NCI-H748 treated with DMSO at 0.1 percent for 48 hours (cell line): ENCODE results near the gene MAB21L2.

ENCODE experiments used
- DNase-seq: peaks from one replicate; lab custom pipeline; 2025; lab: John Stamatoyannopoulos, UW

The MAB21L2 gene

GRCh38 chr4:150577796-150578195 is 4.2 kb upstream of the MAB21L2 start:
- DNase-seq = no peak

- DNase-seq = no peak
Measured at GRCh38 chr4:150578745-150579501, 3.0 kb upstream of the MAB21L2 start.

GRCh38 chr4:150579551-150580234 is 2.3 kb upstream of the MAB21L2 start:
- DNase-seq = no peak

- DNase-seq = no peak
Measured at GRCh38 chr4:150580306-150580705, 1.6 kb upstream of the MAB21L2 start.

GRCh38 chr4:150581056-150581605 is 820 bp upstream of the MAB21L2 start:
- DNase-seq = no peak

- DNase-seq = no peak
Measured at GRCh38 chr4:150581641-150582051, 305 bp upstream of the MAB21L2 start.

- no peak for DNase-seq
Measured at GRCh38 chr4:150582873-150583286, 929 bp downstream of the MAB21L2 start.

- DNase-seq = no peak
Measured at GRCh38 chr4:150583287-150584110, 1.5 kb downstream of the MAB21L2 start.

- DNase-seq = no peak
Measured at GRCh38 chr4:150584111-150584915, 2.4 kb downstream of the MAB21L2 start.

- DNase-seq = no peak
Measured at GRCh38 chr4:150585611-150586010, 3.7 kb downstream of the MAB21L2 start.

- DNase-seq = no peak
Measured at GRCh38 chr4:150586162-150586810, 4.3 kb downstream of the MAB21L2 start.

- DNase-seq = no peak
Measured at GRCh38 chr4:150588316-150588715, 6.4 kb downstream of the MAB21L2 start.

- DNase-seq = no peak
Measured at GRCh38 chr4:150589157-150589556, 7.2 kb downstream of the MAB21L2 start.

- DNase-seq = no peak
Measured at GRCh38 chr4:150590631-150591030, 8.7 kb downstream of the MAB21L2 start.

- DNase-seq = no peak
Measured at GRCh38 chr4:150591406-150591805, 9.5 kb downstream of the MAB21L2 start.

- DNase-seq = no peak
Measured at GRCh38 chr4:150591904-150592303, 10.0 kb downstream of the MAB21L2 start.

- no peak for DNase-seq
Measured at GRCh38 chr4:150593996-150594395, 12.0 kb downstream of the MAB21L2 start.

GRCh38 chr4:150598909-150599308 is 17.0 kb downstream of the MAB21L2 start:
- DNase-seq = no peak

GRCh38 chr4:150599547-150599946 is 17.6 kb downstream of the MAB21L2 start:
- DNase-seq = no peak

- DNase-seq = no peak
Measured at GRCh38 chr4:150600812-150601445, 19.0 kb downstream of the MAB21L2 start.
